GM18499 (cell line): ENCODE data around the gene PHACTR1.

Source experiments
- ATAC-seq: cut with Tn5 transposase; IDR thresholded peaks from one replicate; pipeline ENCODE4 v1.9.1; 2021; ENCODE audit warnings: moderate number of reproducible peaks; ENCODE audit not compliant: insufficient read depth, unreplicated experiment

PHACTR1 gene

GRCh38 chr6:12798326-12798725 is 81.8 kb downstream of the PHACTR1 start:
- ATAC-seq = no peak

- no peak for ATAC-seq
Observed at GRCh38 chr6:12800120-12800519, 83.6 kb downstream of the PHACTR1 start.

- no peak for ATAC-seq
Observed at GRCh38 chr6:12801141-12801540, 84.6 kb downstream of the PHACTR1 start.

- no peak for ATAC-seq
Observed at GRCh38 chr6:12802440-12802839, 85.9 kb downstream of the PHACTR1 start.

- no peak for ATAC-seq
Observed at GRCh38 chr6:12803486-12803885, 86.9 kb downstream of the PHACTR1 start.

GRCh38 chr6:12804952-12805645 is 88.5 kb downstream of the PHACTR1 start:
- ATAC-seq = no peak

- no peak for ATAC-seq
Observed at GRCh38 chr6:12806136-12806535, 89.6 kb downstream of the PHACTR1 start.

- ATAC-seq = no peak
Observed at GRCh38 chr6:12806796-12807195, 90.2 kb downstream of the PHACTR1 start.

- no peak for ATAC-seq
Observed at GRCh38 chr6:12811519-12811918, 95.0 kb downstream of the PHACTR1 start.

GRCh38 chr6:12813321-12813720 is 96.8 kb downstream of the PHACTR1 start:
- ATAC-seq = no peak

- no peak for ATAC-seq
Observed at GRCh38 chr6:12814015-12814414, 97.4 kb downstream of the PHACTR1 start.

- ATAC-seq = no peak
Observed at GRCh38 chr6:12815089-12815488, 98.5 kb downstream of the PHACTR1 start.

- ATAC-seq = no peak
Observed at GRCh38 chr6:12815884-12816600, 99.5 kb downstream of the PHACTR1 start.

GRCh38 chr6:12818324-12818723 is 101.8 kb downstream of the PHACTR1 start:
- ATAC-seq = no peak

GRCh38 chr6:12823847-12824246 is 107.3 kb downstream of the PHACTR1 start:
- no peak for ATAC-seq

- ATAC-seq = no peak
Observed at GRCh38 chr6:12826584-12826983, 110.0 kb downstream of the PHACTR1 start.

GRCh38 chr6:12827921-12828320 is 111.4 kb downstream of the PHACTR1 start:
- no peak for ATAC-seq

- no peak for ATAC-seq
Observed at GRCh38 chr6:12832226-12832735, 115.7 kb downstream of the PHACTR1 start.

GRCh38 chr6:12836009-12836408 is 119.4 kb downstream of the PHACTR1 start:
- ATAC-seq = no peak

GRCh38 chr6:12841619-12842018 is 125.1 kb downstream of the PHACTR1 start:
- no peak for ATAC-seq

- no peak for ATAC-seq
Observed at GRCh38 chr6:12842114-12842513, 125.5 kb downstream of the PHACTR1 start.

- no peak for ATAC-seq
Observed at GRCh38 chr6:12842658-12843057, 126.1 kb downstream of the PHACTR1 start.
